ELF-1 (cell line): Measurements from ENCODE around the gene FKBP14.

Source experiments
- DNase-seq: peaks from one replicate; pipeline ENCODE4 v3.0.0-alpha.2; 2016; ENCODE audit warnings: low read depth, low spot score

Gene FKBP14

DNA sequence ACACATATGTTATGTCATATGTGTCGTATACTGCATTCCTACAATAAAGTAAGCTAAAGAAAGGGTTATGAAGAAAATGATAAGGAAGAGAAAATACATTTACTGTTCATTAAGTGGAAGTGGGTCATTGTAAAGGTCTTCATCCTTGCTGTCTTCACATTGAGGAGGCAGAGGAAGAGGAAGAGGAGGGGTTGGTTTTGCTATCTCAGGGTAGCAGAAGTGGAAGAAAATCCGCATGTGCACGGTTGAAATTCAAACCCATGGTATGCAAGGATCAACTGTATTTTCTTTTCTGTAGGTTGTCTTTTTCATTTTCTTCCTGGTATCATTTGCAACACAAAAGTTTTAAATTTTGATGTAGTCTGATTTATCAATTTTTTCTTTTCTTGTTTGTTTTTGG lies 8.0 kb upstream of the FKBP14 start:
- no peak for DNase-seq

DNA sequence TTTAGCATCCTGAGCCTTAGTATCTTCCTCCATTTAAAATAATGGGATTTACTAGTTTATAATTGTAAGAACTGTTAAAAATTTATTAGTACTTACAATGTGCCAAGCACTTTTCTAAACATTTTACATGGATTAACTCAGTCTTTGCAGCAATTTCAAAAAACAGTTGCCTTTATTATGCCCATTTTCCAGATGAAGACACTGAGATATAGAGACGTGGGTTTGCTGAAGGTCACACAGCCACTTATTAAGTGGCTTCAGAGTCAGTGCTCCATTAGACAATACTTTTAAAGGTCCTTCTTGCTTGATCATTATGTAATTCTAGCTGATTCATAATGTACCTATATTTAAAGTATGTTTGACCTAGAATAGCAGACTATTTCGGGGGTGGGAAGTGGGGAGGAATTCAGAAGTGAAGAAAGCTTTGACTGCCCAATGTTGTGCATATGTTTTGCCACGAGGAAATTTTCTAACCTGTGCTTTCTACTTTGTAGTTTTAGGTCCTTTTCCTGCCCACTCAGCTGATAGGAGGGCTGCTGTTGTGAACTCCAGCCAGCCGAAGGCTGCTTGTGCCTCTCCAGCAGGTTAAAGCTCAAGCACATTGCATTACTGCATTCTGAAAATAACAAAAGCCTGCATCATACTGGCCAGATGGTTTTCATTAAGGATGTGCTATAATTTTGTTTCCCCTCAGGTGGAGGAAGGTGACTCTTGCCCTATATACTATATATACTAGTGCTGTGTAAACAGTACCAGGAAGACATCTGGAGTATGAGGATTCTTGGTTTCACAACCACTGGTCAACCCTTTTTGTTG lies 6.0 kb upstream of the FKBP14 start:
- DNase-seq: no peak

GRCh38 chr7:30029696-30030095 lies 3.2 kb upstream of the FKBP14 start:
- no peak for DNase-seq

- peak; percentile 79 for DNase-seq
Observed at GRCh38 chr7:30028749-30029635, 2.5 kb upstream of the FKBP14 start.

GRCh38 chr7:30028216-30028748 lies 1.8 kb upstream of the FKBP14 start, which contains the start of gene PLEKHA8:
TSS of gene PLEKHA8 (plus strand) at chr7:30028412. CDS start at chr7:30028763, 351 bp downstream.
- DNase-seq: peak; percentile 96

DNA sequence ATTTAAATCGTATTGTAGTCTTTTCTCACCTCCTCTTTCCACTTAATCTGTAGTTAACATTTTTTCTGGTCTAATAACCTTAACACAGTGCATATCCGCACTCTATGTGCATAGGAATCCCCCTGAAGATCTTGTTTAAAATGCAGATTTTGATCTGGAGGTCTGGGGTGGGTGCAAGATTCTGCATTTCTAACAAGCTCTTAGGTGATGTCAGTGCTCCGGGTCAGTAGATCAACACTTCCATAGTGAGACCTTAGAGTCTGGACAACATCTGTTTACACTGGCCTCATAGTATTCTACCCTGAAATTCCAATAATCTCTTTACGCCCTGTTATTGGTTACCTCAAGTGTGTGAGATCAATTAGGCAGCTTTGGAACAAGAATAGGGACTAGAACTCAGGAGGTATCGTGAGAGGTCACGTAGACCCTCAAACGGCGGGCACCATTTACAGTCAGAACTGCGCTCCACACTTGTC lies 1.3 kb upstream of the FKBP14 start:
- DNase-seq: no peak

DNA sequence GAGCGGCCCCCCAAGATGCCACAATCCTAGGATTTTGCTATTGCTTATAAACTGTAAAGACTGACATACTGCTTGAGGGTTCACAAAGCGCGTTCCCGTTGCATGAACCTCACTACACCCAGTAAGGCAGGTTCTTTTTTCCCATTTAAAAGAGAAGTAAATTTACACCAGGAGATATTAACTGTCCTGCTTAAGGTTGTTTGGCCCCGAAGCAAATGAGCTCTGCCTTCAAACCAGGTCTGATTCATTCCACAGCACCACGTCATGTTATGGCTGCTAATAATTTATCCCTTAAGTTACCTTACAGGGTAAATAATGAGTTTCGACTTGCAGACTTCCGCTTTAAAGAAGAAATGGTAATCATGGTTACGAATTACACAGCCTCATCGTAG lies 559 bp upstream of the FKBP14 start:
- no peak for DNase-seq

DNA sequence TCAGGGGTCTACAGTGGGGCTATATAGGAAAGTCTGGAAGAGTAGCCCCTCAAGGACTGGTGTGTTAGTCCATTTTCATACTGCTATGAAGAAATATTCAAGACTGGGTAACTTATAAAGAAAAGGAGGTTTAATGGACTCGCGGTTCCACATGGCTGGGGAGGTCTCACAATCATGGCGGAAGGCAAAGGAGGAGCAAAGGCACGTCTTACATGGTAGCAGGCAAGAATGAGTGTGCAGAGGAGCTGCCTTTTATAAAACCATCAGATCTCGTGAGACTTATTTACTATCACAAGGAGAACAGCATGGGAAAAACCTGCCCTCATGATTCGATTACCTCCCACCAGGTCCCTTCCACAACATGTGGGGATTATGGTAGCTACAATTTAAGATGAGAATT lies 3.0 kb downstream of the FKBP14 start:
- DNase-seq: no peak

GRCh38 chr7:30022991-30023390 lies 3.5 kb downstream of the FKBP14 start:
- DNase-seq: no peak

GRCh38 chr7:30020535-30020934 lies 6.0 kb downstream of the FKBP14 start:
- DNase-seq: no peak

- DNase-seq: no peak
Observed at GRCh38 chr7:30019960-30020359, 6.5 kb downstream of the FKBP14 start.

DNA sequence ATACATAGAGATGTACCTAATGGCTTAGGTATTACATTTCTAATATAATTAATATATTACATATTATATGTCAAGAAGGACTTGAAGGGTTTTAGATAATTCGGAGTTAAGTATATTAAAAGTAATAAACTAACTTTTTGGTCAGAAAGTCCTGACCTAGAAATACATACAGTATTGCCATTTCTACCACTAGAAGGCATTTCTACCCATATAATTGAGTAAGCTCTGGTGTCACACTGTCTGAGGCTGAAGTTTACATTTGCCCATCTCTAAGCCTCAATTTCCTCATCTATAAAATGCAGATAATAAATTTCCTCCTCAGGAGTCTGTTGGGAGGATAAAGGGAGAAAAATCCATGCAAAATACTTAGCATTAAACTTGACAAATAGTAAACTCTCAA lies 7.1 kb downstream of the FKBP14 start:
- DNase-seq: no peak

DNA sequence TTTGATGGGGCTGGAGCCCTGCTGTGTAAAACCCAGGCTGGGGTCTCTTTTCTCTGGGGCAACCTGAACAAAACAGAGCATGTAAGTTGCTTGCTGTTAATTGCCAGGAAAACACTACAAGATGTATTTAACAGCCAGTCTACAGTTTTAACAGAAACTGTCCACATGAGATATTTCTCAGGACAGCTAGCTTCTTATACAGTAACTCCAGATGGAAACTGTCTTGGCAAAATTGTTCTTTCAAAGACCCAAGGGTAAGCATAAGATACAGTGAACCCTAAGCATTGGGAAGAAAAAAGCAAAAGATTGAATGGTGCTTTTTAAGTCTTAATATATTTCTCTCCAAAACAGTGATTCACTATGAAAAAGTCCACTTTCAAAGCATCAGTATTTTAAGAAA lies 8.1 kb downstream of the FKBP14 start:
- DNase-seq: no peak

- no peak for DNase-seq
Observed at GRCh38 chr7:30012757-30013156, 13.7 kb downstream of the FKBP14 start.

DNA sequence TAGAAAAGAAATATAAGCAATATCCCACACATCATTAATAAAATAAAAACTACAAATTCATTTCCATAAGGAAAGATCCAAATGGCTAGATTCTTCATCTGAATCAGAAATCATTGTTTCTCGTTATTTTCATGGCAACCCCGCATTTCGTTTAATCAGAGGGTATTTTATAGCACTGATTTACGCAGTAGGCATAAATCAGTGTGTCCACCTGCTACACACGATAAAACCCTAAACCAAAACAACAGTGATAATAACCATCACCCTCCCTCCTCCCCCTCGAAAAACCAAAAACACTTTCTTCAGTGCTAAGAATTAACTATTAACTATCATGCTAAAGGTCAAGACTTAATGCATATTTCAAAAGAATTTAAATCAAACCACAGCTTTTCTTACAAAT lies 16.5 kb downstream of the FKBP14 start:
- DNase-seq: no peak

DNA sequence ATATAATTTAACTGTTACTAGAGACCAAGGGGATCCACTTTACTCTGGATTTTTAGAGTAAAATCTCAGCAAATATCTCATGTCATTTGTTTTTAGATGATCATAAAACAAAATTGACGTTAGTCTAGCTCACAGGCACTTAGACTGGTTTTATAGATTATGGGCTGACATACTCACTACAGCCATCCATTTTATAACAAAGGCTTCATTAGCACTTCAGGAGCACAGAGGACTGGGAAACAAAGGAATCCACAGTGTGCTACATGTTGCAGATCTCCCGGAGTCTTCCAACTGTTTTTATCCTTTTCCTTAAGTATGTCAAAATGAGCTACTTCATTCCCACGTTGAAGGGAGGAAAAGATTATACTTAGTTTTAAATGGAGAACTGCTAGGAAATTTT lies 21.0 kb downstream of the FKBP14 start:
- no peak for DNase-seq

- peak; percentile 25 for DNase-seq
Observed at GRCh38 chr7:30003098-30003497, 23.4 kb downstream of the FKBP14 start.

GRCh38 chr7:30001998-30002397 lies 24.5 kb downstream of the FKBP14 start:
- no peak for DNase-seq

DNA sequence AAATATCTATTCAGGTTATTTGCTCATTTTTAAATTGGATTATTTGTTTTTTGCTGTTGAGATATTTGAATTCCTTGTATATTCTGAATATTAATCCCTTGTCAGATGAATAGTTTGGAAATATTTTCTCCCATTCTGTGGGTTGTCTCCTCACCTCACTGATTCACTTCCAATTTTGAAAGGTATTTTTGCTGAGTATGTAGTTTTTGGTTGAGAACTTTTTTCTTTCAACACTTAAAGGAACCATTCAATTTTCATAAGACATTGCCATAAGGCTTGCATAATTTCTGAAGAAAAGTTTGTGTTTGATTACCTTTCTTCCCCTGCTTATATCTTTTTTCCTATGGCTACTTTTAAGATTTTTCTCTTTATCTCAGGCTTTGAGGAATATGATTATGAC lies 28.0 kb downstream of the FKBP14 start:
- no peak for DNase-seq

- no peak for DNase-seq
Observed at GRCh38 chr7:29996321-29996720, 30.2 kb downstream of the FKBP14 start.

GRCh38 chr7:29995652-29996051 lies 30.9 kb downstream of the FKBP14 start:
- no peak for DNase-seq

GRCh38 chr7:29993140-29993539 lies 33.4 kb downstream of the FKBP14 start:
- no peak for DNase-seq
